B cell (primary cell): ENCODE data around the gene PITPNM3. TPM values are rescaled to one million over a fixed set of nuclear protein-coding genes. Genes with fewer than 3 reads are reported as not detected.

Experiments used
- ATAC-seq: fragments of 200-7000 bp; cut with Tn5 transposase; one replicate; pipeline ENCODE4 v1.10.0; 2021; ENCODE audit warnings: low read depth, mild to moderate bottlenecking, moderate number of reproducible peaks, moderate library complexity
- CTCF ChIA-PET: fragments of 350-600 bp; sonication (Branson Sonifier 250); formaldehyde crosslinking; loops from one replicate; lab custom pipeline; 2021; ENCODE audit warnings: antibody characterized with exemption, inconsistent platforms; lab: Charles Lee
- POLR2A ChIA-PET: fragments of 350-600 bp; sonication (Branson Sonifier 250); formaldehyde crosslinking; loops from one replicate; lab custom pipeline; 2021; ENCODE audit warnings: antibody characterized with exemption; lab: Charles Lee
- DNase-seq: peaks from one replicate; pipeline ENCODE4 v3.0.0; 2013
- H2AFZ ChIP-seq: 2 replicates; pipeline ENCODE4 v1.6.1; 2012; ENCODE audit warnings: mild to moderate bottlenecking, low read depth, low read length; ENCODE audit not compliant: insufficient read depth, poor library complexity, severe bottlenecking
- H3K27ac ChIP-seq, 2 donors: 1 replicate in 1 of 2; 2 replicates in 1 of 2; pipeline ENCODE4 v1.5.1; 2012 to 2013; ENCODE audit warnings: low read length in 2 of 2, mild to moderate bottlenecking in 2 of 2, moderate library complexity in 1 of 2
- H3K27me3 ChIP-seq, 4 experiments: fragments of 200-600 bp in 1 of 4; sonication (generic) in 1 of 4; replicated peaks in 1 of 4; 1 replicate in 2 of 4; 2 replicates in 2 of 4; pipeline versions ENCODE4 v1.6.1 to v1.7.0; 2013 to 2016; ENCODE audit warnings: low read length in 3 of 4, mild to moderate bottlenecking in 2 of 4, mixed read lengths in 1 of 4, moderate library complexity in 1 of 4; ENCODE audit not compliant: insufficient read depth in 4 of 4, control insufficient read depth in 3 of 4; ENCODE audit errors: control extremely low read depth in 1 of 4
- H3K36me3 ChIP-seq, 2 experiments: replicated peaks in 1 of 2; 1 replicate in 1 of 2; 2 replicates in 1 of 2; pipeline versions ENCODE4 v1.6.1 to v1.7.1; 2013; ENCODE audit warnings: low read length in 1 of 2; ENCODE audit not compliant: insufficient read depth in 2 of 2, control insufficient read depth in 1 of 2; ENCODE audit errors: control extremely low read depth in 1 of 2, extremely low read depth in 1 of 2
- H3K4me1 ChIP-seq, 2 donors: fragments of 200-600 bp in 1 of 2; sonication (generic) in 1 of 2; 1 replicate in 1 of 2; 2 replicates in 1 of 2; pipeline versions ENCODE4 v1.5.1 to v1.6.1; 2013 to 2017; ENCODE audit warnings: low read length in 2 of 2; ENCODE audit not compliant: control insufficient read depth in 2 of 2, insufficient read depth in 2 of 2
- H3K4me2 ChIP-seq: replicated peaks from 2 replicates; pipeline ENCODE3; 2012; ENCODE audit warnings: mild to moderate bottlenecking, low read depth, low read length; ENCODE audit not compliant: poor library complexity, severe bottlenecking
- H3K4me3 ChIP-seq, 5 experiments: fragments of 200-600 bp in 1 of 5; sonication (generic) in 1 of 5; 1 replicate in 3 of 5; 2 replicates in 2 of 5; pipeline versions ENCODE4 v1.5.1 to v1.7.0; 2011 to 2016; ENCODE audit warnings: low read length in 4 of 5, mild to moderate bottlenecking in 4 of 5, low read depth in 2 of 5, control low read depth in 1 of 5, moderate library complexity in 1 of 5; ENCODE audit not compliant: insufficient read depth in 1 of 5; ENCODE audit errors: control extremely low read depth in 1 of 5, extremely low read depth in 1 of 5
- H3K79me2 ChIP-seq: fragments of 200-600 bp; sonication (generic); one replicate; pipeline ENCODE4 v1.6.0; 2016; ENCODE audit warnings: low read length; ENCODE audit not compliant: control insufficient read depth, insufficient read depth
- H3K9ac ChIP-seq: fragments of 200-600 bp; sonication (generic); 2 replicates; pipeline ENCODE4 v1.6.1; 2017; ENCODE audit warnings: mild to moderate bottlenecking, low read length, moderate library complexity
- H3K9me3 ChIP-seq, 3 donors: one replicate each; pipeline versions ENCODE4 v1.6.1 to v1.7.1; 2013; ENCODE audit warnings: low read length in 2 of 3; ENCODE audit not compliant: control insufficient read depth in 2 of 3, insufficient read depth in 1 of 3; ENCODE audit errors: control extremely low read depth in 1 of 3
- H4K20me1 ChIP-seq: 2 replicates; pipeline ENCODE4 v1.6.0; 2012; ENCODE audit warnings: mild to moderate bottlenecking, low read length; ENCODE audit not compliant: insufficient read depth, control insufficient read depth, poor library complexity, severe bottlenecking
- H3K27ac Mint-ChIP-seq: one replicate; pipeline ENCODE4 v1.8.0; 2021; ENCODE audit warnings: mixed read lengths
- H3K27me3 Mint-ChIP-seq: one replicate; pipeline ENCODE4 v1.8.0; 2021; ENCODE audit warnings: mixed read lengths
- H3K4me1 Mint-ChIP-seq: one replicate; pipeline ENCODE4 v1.8.0; 2021; ENCODE audit warnings: mixed read lengths
- H3K4me3 Mint-ChIP-seq: one replicate; pipeline ENCODE4 v1.8.0; 2021; ENCODE audit warnings: mixed read lengths
- H3K9me3 Mint-ChIP-seq: one replicate; pipeline ENCODE4 v1.8.0; 2022; ENCODE audit warnings: mixed read lengths; ENCODE audit not compliant: insufficient read depth
- CTCF ChIP-seq: fragments of 200-600 bp; IDR thresholded peaks from one replicate; pipeline ENCODE4 v1.8.0; 2022; ENCODE audit warnings: antibody characterized with exemption, mild to moderate bottlenecking
- EZH2 ChIP-seq: IDR thresholded peaks from 2 replicates; pipeline ENCODE4 v1.6.1; 2012; ENCODE audit warnings: borderline replicate concordance, low read depth, mild to moderate bottlenecking, moderate library complexity, low read length; ENCODE audit not compliant: insufficient read depth, poor library complexity, severe bottlenecking
- WGBS: methylation state at CpG from one replicate; pipeline ENCODE4 v1.1.5; 2013; ENCODE audit warnings: missing lambda C conversion rate; ENCODE audit not compliant: insufficient coverage; 5-methylcytosine and 5-hydroxymethylcytosine counted together
- intact Hi-C: fragments of 100-400 bp; cut with micrococcal nuclease; formaldehyde crosslinking; loops from one replicate; pipeline ENCODE4 v1.10.0; 2022
- polyA plus RNA-seq: library from polyadenylated mRNA; depleted of rRNA; stranded (reverse); fragments of >200 nt; gene quantifications from 2 replicates; pipeline ENCODE4 v1.2.3, GENCODE V29; 2012
- total RNA-seq, 2 donors: library from RNA; stranded (reverse); fragments of 120-200 nt in 1 of 2; gene quantifications; 1 replicate in 1 of 2; 2 replicates in 1 of 2; pipeline versions ENCODE4 v1.2.3 to v1.2.4, GENCODE V29; 2013 to 2022

Gene PITPNM3
- total and polyA plus RNA-seq, 2 donors (not counting 1 experiment from before 2014, with no cell fraction given): 0.31 to 0.49 TPM

GRCh38 chr17:6408735-6409134, 147.6 kb downstream of the PITPNM3 start:
- Histone ChIP-seq H3K4me1 (no peaks in the 10 kb centered on the region), H3K27ac (no peak overlapping the region), H3K27me3 (peaks cover 0 to 5% (median 2%) of the 10 kb centered on the region in 4 experiments), H3K9me3 (peaks cover 0 to 4% (median 0%) of the 10 kb centered on the region in 3 donors), H3K4me3 (no peak overlapping the region), H3K79me2 (no peaks in the 10 kb centered on the region), H3K36me3 (no peaks in the 10 kb centered on the region), H3K9ac (no peak overlapping the region), H4K20me1 (no peaks in the 10 kb centered on the region), H3K4me2 (no peak overlapping the region), H2AFZ (no peak overlapping the region)
- H3K27me3 Mint-ChIP-seq: peaks cover 22% of the 10 kb centered on the region
- WGBS: 86% methylated on average over 6 of the region's 10 CpGs
- ChIA-PET CTCF (interaction anchor here (1.5 kb wide), 1 partner anchor 820 kb away, joined by 3 read pairs; no protein-coding TSS in a partner anchor), POLR2A (no interaction called here)
- no peaks in the 10 kb centered on the region for H3K4me1 Mint-ChIP-seq
- H3K27ac Mint-ChIP-seq: no peak overlapping the region
- no peak for DNase-seq
- intact Hi-C loops: no loop called here
- ATAC-seq: no peak
- no peak overlapping the region for H3K4me3 Mint-ChIP-seq
- no peaks in the 10 kb centered on the region for H3K9me3 Mint-ChIP-seq
- TF ChIP-seq CTCF (no peak), EZH2 (no peak)

DNA sequence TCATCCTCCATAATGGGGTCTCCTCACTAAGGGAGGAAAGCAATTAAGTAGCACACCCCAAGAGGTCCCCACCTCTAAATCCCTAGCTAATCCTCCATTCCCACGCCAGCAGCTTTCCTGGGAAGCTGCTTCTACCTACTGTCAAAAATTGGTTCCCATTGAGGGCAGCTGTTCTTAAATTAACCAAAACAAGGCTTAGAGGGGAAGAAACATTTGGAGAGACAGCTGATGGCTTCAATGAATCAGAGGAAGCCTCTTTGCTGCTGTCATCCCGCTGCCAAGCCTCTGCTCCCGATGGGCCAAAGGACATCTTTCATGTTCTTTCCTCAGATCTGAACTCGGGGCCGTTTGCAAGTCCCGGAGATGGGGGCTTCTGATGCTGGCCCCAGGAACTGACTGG, 148.1 kb downstream of the PITPNM3 start:
- Histone ChIP-seq H3K36me3 (no peaks in the 10 kb centered on the region), H3K4me2 (no peak overlapping the region), H3K4me1 (no peaks in the 10 kb centered on the region), H3K79me2 (no peaks in the 10 kb centered on the region), H3K27ac (no peak overlapping the region), H3K9ac (no peak overlapping the region), H3K27me3 (peaks cover 0 to 5% (median 2%) of the 10 kb centered on the region in 4 experiments), H4K20me1 (no peaks in the 10 kb centered on the region), H3K9me3 (peaks cover 0 to 4% (median 0%) of the 10 kb centered on the region in 3 donors), H3K4me3 (no peak overlapping the region), H2AFZ (no peak overlapping the region)
- H3K27me3 Mint-ChIP-seq: peaks cover 22% of the 10 kb centered on the region
- DNase-seq (no peak), ATAC-seq (no peak)
- H3K9me3 Mint-ChIP-seq: no peaks in the 10 kb centered on the region
- no peak overlapping the region for H3K27ac Mint-ChIP-seq
- H3K4me1 Mint-ChIP-seq: no peaks in the 10 kb centered on the region
- intact Hi-C loops: no loop called here
- TF ChIP-seq CTCF (no peak), EZH2 (no peak)
- CTCF ChIA-PET: no interaction called here
- WGBS: 91% methylated on average over 5 of the region's 6 CpGs
- POLR2A ChIA-PET: no interaction called here
- H3K4me3 Mint-ChIP-seq: no peak overlapping the region
